Right atrium auricular region (tissue), 2 donors: ENCODE results near the gene C17orf113. TPM values are rescaled to one million over a fixed set of nuclear protein-coding genes. Genes with fewer than 3 reads are reported as not detected.
"Not testable (repeated sequence)": the region's sequence is repeated elsewhere in the genome, so short reads cannot be mapped to it uniquely, and the experiment has no call there.

Experiments used
- DNase-seq: peaks from one replicate; pipeline ENCODE4 v3.0.0-alpha.2; 2019; ENCODE audit warnings: low spot score
- H3K27ac ChIP-seq, 2 donors: fragments of 200-600 bp; sonication (generic); 1 replicate in 1 of 2; 2 replicates in 1 of 2; pipeline ENCODE4 v1.5.1; 2016 to 2019
- H3K27me3 ChIP-seq, 2 donors: fragments of 200-600 bp; sonication (generic); one replicate each; pipeline versions ENCODE4 v1.5.1 to v1.6.0; 2017 to 2019
- H3K36me3 ChIP-seq: fragments of 200-600 bp; sonication (generic); one replicate; pipeline ENCODE4 v1.5.1; 2016
- H3K4me1 ChIP-seq, 2 donors: fragments of 200-600 bp; sonication (generic); one replicate each; pipeline versions ENCODE4 v1.5.1 to v1.6.0; 2017 to 2019
- H3K4me3 ChIP-seq, 2 donors: fragments of 200-600 bp; sonication (generic); 1 replicate in 1 of 2; 2 replicates in 1 of 2; pipeline ENCODE4 v1.5.1; 2017 to 2019; ENCODE audit warnings: mild to moderate bottlenecking in 1 of 2, moderate library complexity in 1 of 2
- H3K9me3 ChIP-seq, 2 donors: fragments of 200-600 bp; sonication (generic); one replicate each; pipeline ENCODE4 v1.5.1; 2019
- CTCF ChIP-seq, 2 donors: fragments of 200-600 bp; sonication (generic); IDR thresholded peaks; one replicate each; pipeline ENCODE4 v1.5.1; 2019; ENCODE audit warnings: antibody characterized with exemption in 2 of 2
- total RNA-seq, 2 donors: library from RNA; depleted of rRNA; stranded (reverse); fragments of >200 nt; gene quantifications; one replicate each; pipeline ENCODE4 v1.1.0, GENCODE V29; 2016

The C17orf113 gene
- total RNA-seq, 2 donors from 2014 or later = 0.74 to 0.94 TPM

GRCh38 chr17:42016941-42017865 lies 33.2 kb downstream of the C17orf113 start, which contains the start of gene DNAJC7:
Gene DNAJC7, minus strand, starts transcription at chr17:42017439. Its CDS starts 23 bp downstream, at chr17:42017416.
- peak within 1 kb of the TSS; percentile 92 for H3K27ac ChIP-seq
- H3K27me3 ChIP-seq = no peaks in the 10 kb centered on the region
- DNase-seq = peak; percentile 93
- TF ChIP-seq CTCF (IDR thresholded peaks at IDR 0.05) = peak in 1 of 2 donors; percentile 43
- H3K36me3 ChIP-seq = peaks cover 5% of the 10 kb centered on the region
- H3K4me3 ChIP-seq = peak within 1 kb of the TSS; percentile 83 to 91
- peaks cover 0 to 54% of the 10 kb centered on the region in 2 donors for H3K4me1 ChIP-seq
- no peaks in the 10 kb centered on the region for H3K9me3 ChIP-seq

- Histone ChIP-seq H3K27ac (peak overlapping the region; percentile 92), H3K4me3 (peak overlapping the region; percentile 83 to 91), H3K4me1 (peaks cover 0 to 59% of the 10 kb centered on the region in 2 donors), H3K9me3 (no peaks in the 10 kb centered on the region), H3K36me3 (no peaks in the 10 kb centered on the region), H3K27me3 (no peaks in the 10 kb centered on the region)
- TF ChIP-seq CTCF (IDR thresholded peaks at IDR 0.05) = no peak
- DNase-seq = no peak
Observed at GRCh38 chr17:42016411-42016831, 34.0 kb downstream of the C17orf113 start.

GRCh38 chr17:42013740-42014139 lies 36.7 kb downstream of the C17orf113 start:
- H3K4me3 ChIP-seq, H3K27me3 ChIP-seq, H3K27ac ChIP-seq, H3K9me3 ChIP-seq, DNase-seq, H3K36me3 ChIP-seq: not testable (repeated sequence)
- H3K4me1 ChIP-seq = peaks cover 0 to 75% of the 10 kb centered on the region in 2 donors

- not testable (repeated sequence) for H3K4me3 ChIP-seq, H3K27me3 ChIP-seq, H3K9me3 ChIP-seq, H3K36me3 ChIP-seq, DNase-seq, H3K27ac ChIP-seq
- H3K4me1 ChIP-seq = peaks cover 0 to 75% of the 10 kb centered on the region in 2 donors
Observed at GRCh38 chr17:42012363-42012762, 38.0 kb downstream of the C17orf113 start.

- Histone ChIP-seq H3K4me1 (peaks cover 0 to 80% of the 10 kb centered on the region in 2 donors), H3K4me3 (no peak overlapping the region), H3K9me3 (no peaks in the 10 kb centered on the region), H3K27ac (peak overlapping the region in 1 of 2 donors; percentile 46), H3K27me3 (no peaks in the 10 kb centered on the region), H3K36me3 (no peaks in the 10 kb centered on the region)
- TF ChIP-seq CTCF (IDR thresholded peaks at IDR 0.05) = no peak
- DNase-seq = no peak
Observed at GRCh38 chr17:42010898-42011516, 39.4 kb downstream of the C17orf113 start.

- peak overlapping the region in 1 of 2 donors; percentile 46 for H3K27ac ChIP-seq
- not testable (repeated sequence) for DNase-seq, H3K4me3 ChIP-seq, H3K36me3 ChIP-seq, H3K9me3 ChIP-seq, H3K27me3 ChIP-seq
- peaks cover 0 to 77% of the 10 kb centered on the region in 2 donors for H3K4me1 ChIP-seq
Observed at GRCh38 chr17:42010266-42010680, 40.1 kb downstream of the C17orf113 start.

- no peaks in the 10 kb centered on the region for H3K9me3 ChIP-seq
- DNase-seq = no peak
- H3K27ac ChIP-seq = no peak overlapping the region
- H3K4me1 ChIP-seq = peaks cover 0 to 79% of the 10 kb centered on the region in 2 donors
- no peaks in the 10 kb centered on the region for H3K36me3 ChIP-seq
- TF ChIP-seq CTCF (IDR thresholded peaks at IDR 0.05) = no peak
- H3K4me3 ChIP-seq = no peak overlapping the region
- no peaks in the 10 kb centered on the region for H3K27me3 ChIP-seq
Observed at GRCh38 chr17:42009170-42009569, 41.2 kb downstream of the C17orf113 start.
